ENCODE measurements around the gene ARID5A. TPM values are rescaled to one million over a fixed set of nuclear protein-coding genes. Genes with fewer than 3 reads are reported as not detected.

ARID5A gene
- total and polyA plus RNA-seq, 2 experiments from 2014 or later, result 15.2 to 19.5 TPM

- 53 to 57% methylated on average over 4 of the region's 4 CpGs for WGBS, 2 experiments (ENCODE audit: low coverage in 1 of 2, low lambda C conversion rate in 2 of 2, missing lambda C conversion rate in 2 of 2)
- no peak for TF ChIP-seq EZH2 (IDR thresholded peaks at IDR 0.05; ENCODE audit: insufficient read depth, poor library complexity, severe bottlenecking)
- no peak for TF ChIP-seq EZH2phosphoT487 (IDR thresholded peaks at IDR 0.05; ENCODE audit: insufficient read depth, low read depth)
- peaks cover 5% of the 10 kb centered on the region; the same call in 1 of the 2 replicates for H3F3A ChIP-seq (ENCODE audit: insufficient read depth)
- no peaks in the 10 kb centered on the region for H3K9me3 ChIP-seq (ENCODE audit: low read depth)
- no peaks in the 10 kb centered on the region for H3K36me3 ChIP-seq (ENCODE audit: low read depth)
- no peak overlapping the region for H3K4me3 ChIP-seq
- in situ Hi-C loops (cut with MboI), result loop anchor here (25.0 kb wide), 2 partner anchors 233 to 508 kb away; no protein-coding TSS in a partner anchor
- H3K4me1 ChIP-seq (ENCODE audit: insufficient read depth), result peaks cover 8% of the 10 kb centered on the region
- no peaks in the 10 kb centered on the region for H3K9me2 ChIP-seq (ENCODE audit: insufficient read depth)
- no peak overlapping the region for H2AFZ ChIP-seq
- no peaks in the 10 kb centered on the region for H4K20me1 ChIP-seq (ENCODE audit: insufficient read depth)
- no peak overlapping the region for H3K9ac ChIP-seq
- no peaks in the 10 kb centered on the region for H3K79me2 ChIP-seq (ENCODE audit: insufficient read depth)
- no peak overlapping the region for H3K4me2 ChIP-seq (ENCODE audit: unreplicated experiment)
- no peaks in the 10 kb centered on the region for H3K27me3 ChIP-seq (replicated peaks; ENCODE audit: insufficient read depth)
- H3K27ac ChIP-seq, result no peak overlapping the region
- DNase-seq, result no peak
Measured at GRCh38 chr2:96520231-96520630, 16.3 kb upstream of the ARID5A start.

- Histone ChIP-seq H4K20me1 (ENCODE audit: insufficient read depth) (no peaks in the 10 kb centered on the region), H3K4me3 (no peak overlapping the region), H2AFZ (no peak overlapping the region), H3K9me2 (ENCODE audit: insufficient read depth) (no peaks in the 10 kb centered on the region), H3K36me3 (ENCODE audit: low read depth) (no peaks in the 10 kb centered on the region), H3K4me1 (ENCODE audit: insufficient read depth) (peaks cover 8% of the 10 kb centered on the region), H3K4me2 (ENCODE audit: unreplicated experiment) (no peak overlapping the region), H3F3A (ENCODE audit: insufficient read depth) (peaks cover 5% of the 10 kb centered on the region; the same call in 1 of the 2 replicates), H3K9ac (no peak overlapping the region), H3K27me3 (replicated peaks; ENCODE audit: insufficient read depth) (no peaks in the 10 kb centered on the region), H3K79me2 (ENCODE audit: insufficient read depth) (no peaks in the 10 kb centered on the region), H3K9me3 (ENCODE audit: low read depth) (no peaks in the 10 kb centered on the region), H3K27ac (no peak overlapping the region)
- TF ChIP-seq EZH2phosphoT487 (IDR thresholded peaks at IDR 0.05; ENCODE audit: insufficient read depth, low read depth) (no peak), EZH2 (IDR thresholded peaks at IDR 0.05; ENCODE audit: insufficient read depth, poor library complexity, severe bottlenecking) (no peak)
- no peak for DNase-seq
- in situ Hi-C loops (cut with MboI), result loop anchor here (25.0 kb wide), 2 partner anchors 233 to 508 kb away; no protein-coding TSS in a partner anchor
- 54 to 63% methylated on average over 3 of the region's 3 CpGs for WGBS, 2 experiments (ENCODE audit: low coverage in 1 of 2, low lambda C conversion rate in 2 of 2, missing lambda C conversion rate in 2 of 2)
Measured at GRCh38 chr2:96520697-96521096, 15.9 kb upstream of the ARID5A start.

- TF ChIP-seq EZH2 (IDR thresholded peaks at IDR 0.05; ENCODE audit: insufficient read depth, poor library complexity, severe bottlenecking) (no peak), EZH2phosphoT487 (IDR thresholded peaks at IDR 0.05; ENCODE audit: insufficient read depth, low read depth) (no peak)
- Histone ChIP-seq H3K27ac (no peak overlapping the region), H3K4me3 (no peak overlapping the region), H3K27me3 (replicated peaks; ENCODE audit: insufficient read depth) (no peaks in the 10 kb centered on the region), H2AFZ (no peak overlapping the region), H3K4me2 (ENCODE audit: unreplicated experiment) (no peak overlapping the region), H3F3A (ENCODE audit: insufficient read depth) (peaks cover 5% of the 10 kb centered on the region; the same call in 1 of the 2 replicates), H4K20me1 (ENCODE audit: insufficient read depth) (no peaks in the 10 kb centered on the region), H3K9me3 (ENCODE audit: low read depth) (no peaks in the 10 kb centered on the region), H3K9ac (no peak overlapping the region), H3K79me2 (ENCODE audit: insufficient read depth) (no peaks in the 10 kb centered on the region), H3K9me2 (ENCODE audit: insufficient read depth) (no peaks in the 10 kb centered on the region), H3K4me1 (ENCODE audit: insufficient read depth) (peaks cover 8% of the 10 kb centered on the region), H3K36me3 (ENCODE audit: low read depth) (no peaks in the 10 kb centered on the region)
- no peak for DNase-seq
- 75 to 81% methylated on average over 2 of the region's 2 CpGs for WGBS, 2 experiments (ENCODE audit: low coverage in 1 of 2, low lambda C conversion rate in 2 of 2, missing lambda C conversion rate in 2 of 2)
- in situ Hi-C loops (cut with MboI), result loop anchor here (25.0 kb wide), 2 partner anchors 234 to 509 kb away; no protein-coding TSS in a partner anchor
Measured at GRCh38 chr2:96521219-96521618, 15.3 kb upstream of the ARID5A start.

- in situ Hi-C loops (cut with MboI), result loop anchor here (25.0 kb wide), 2 partner anchors 235 to 510 kb away; no protein-coding TSS in a partner anchor
- 63 to 65% methylated on average over 9 of the region's 9 CpGs for WGBS, 2 experiments (ENCODE audit: low coverage in 1 of 2, low lambda C conversion rate in 2 of 2, missing lambda C conversion rate in 2 of 2)
- H3K27ac ChIP-seq, result no peak overlapping the region
Measured at GRCh38 chr2:96522304-96523203, 14.0 kb upstream of the ARID5A start.

More at GRCh38 chr2:96522304-96523203, 14.0 kb upstream of the ARID5A start:
- no peaks in the 10 kb centered on the region for H3K36me3 ChIP-seq (ENCODE audit: low read depth)
- H3K4me1 ChIP-seq (ENCODE audit: insufficient read depth), result peaks cover 12% of the 10 kb centered on the region
- no peak for DNase-seq
- H3F3A ChIP-seq (ENCODE audit: insufficient read depth), result peaks cover 5% of the 10 kb centered on the region; the same call in 1 of the 2 replicates
- H3K4me3 ChIP-seq, result no peak overlapping the region
- H3K4me2 ChIP-seq (ENCODE audit: unreplicated experiment), result no peak overlapping the region
- TF ChIP-seq EZH2phosphoT487 (IDR thresholded peaks at IDR 0.05; ENCODE audit: insufficient read depth, low read depth), result no peak
- no peak for TF ChIP-seq EZH2 (IDR thresholded peaks at IDR 0.05; ENCODE audit: insufficient read depth, poor library complexity, severe bottlenecking)
- no peaks in the 10 kb centered on the region for H3K9me2 ChIP-seq (ENCODE audit: insufficient read depth)
- no peak overlapping the region for H2AFZ ChIP-seq
- H3K27me3 ChIP-seq (replicated peaks; ENCODE audit: insufficient read depth), result no peaks in the 10 kb centered on the region
- H3K79me2 ChIP-seq (ENCODE audit: insufficient read depth), result no peaks in the 10 kb centered on the region
- no peaks in the 10 kb centered on the region for H4K20me1 ChIP-seq (ENCODE audit: insufficient read depth)
- H3K9ac ChIP-seq, result no peak overlapping the region
- H3K9me3 ChIP-seq (ENCODE audit: low read depth), result no peaks in the 10 kb centered on the region

All from GM23248 (cell line).